PFSK-1 (cell line): Measurements from ENCODE around the gene LYRM2.

Experiments used
- POLR2AphosphoS5 ChIP-seq: IDR thresholded peaks from 2 replicates; pipeline ENCODE4 v1.6.1; 2012; ENCODE audit warnings: low read depth, mild to moderate bottlenecking, control low read depth, low read length, moderate library complexity
- SIN3A ChIP-seq: IDR thresholded peaks from 2 replicates; pipeline ENCODE4 v1.6.1; 2012; ENCODE audit warnings: mild to moderate bottlenecking, low read length, moderate library complexity, borderline replicate concordance; ENCODE audit not compliant: insufficient read depth
- TAF1 ChIP-seq: IDR thresholded peaks from 2 replicates; pipeline ENCODE4 v1.6.1; 2012; ENCODE audit warnings: low read length, control low read depth, borderline replicate concordance; ENCODE audit not compliant: insufficient read depth

GRCh38 chr6:89564752-89565427, 73.7 kb downstream of the LYRM2 start:
- no peak for TF ChIP-seq SIN3A
- no peak for TF ChIP-seq POLR2AphosphoS5
- no peak for TF ChIP-seq TAF1
